Astrocyte of the cerebellum (primary cell): Measurements from ENCODE around the gene CUL2.
A peak's percentile ranks its signal among the peaks of the same experiment; 100 is the strongest.

Source experiments
- DNase-seq: peaks from one replicate; pipeline ENCODE4 v3.0.0-alpha.2; 2011; ENCODE audit warnings: low read depth
- H3K4me3 ChIP-seq: 2 replicates; pipeline ENCODE4 v1.5.1; 2011; ENCODE audit warnings: mild to moderate bottlenecking, low read depth, low read length, moderate library complexity
- in situ Hi-C: cut with HindIII; loops from 2 replicates; pipeline ENCODE4 v1.10.0; 2017; ENCODE audit warnings: low sequenced_read_pairs
- TF ChIP-seq, protein P1 (sequence below): IDR thresholded peaks from 2 replicates; pipeline ENCODE4 v1.5.1; 2012; ENCODE audit warnings: low read length, low read depth, moderate library complexity, mild to moderate bottlenecking; ENCODE audit errors: missing control alignments

The CUL2 gene

GRCh38 chr10:34969171-34969570, 121.0 kb downstream of the CUL2 start:
- H3K4me3 ChIP-seq = no peak overlapping the region
- DNase-seq = no peak
- in situ Hi-C loops = no loop called here
- TF ChIP-seq, protein P1, sequence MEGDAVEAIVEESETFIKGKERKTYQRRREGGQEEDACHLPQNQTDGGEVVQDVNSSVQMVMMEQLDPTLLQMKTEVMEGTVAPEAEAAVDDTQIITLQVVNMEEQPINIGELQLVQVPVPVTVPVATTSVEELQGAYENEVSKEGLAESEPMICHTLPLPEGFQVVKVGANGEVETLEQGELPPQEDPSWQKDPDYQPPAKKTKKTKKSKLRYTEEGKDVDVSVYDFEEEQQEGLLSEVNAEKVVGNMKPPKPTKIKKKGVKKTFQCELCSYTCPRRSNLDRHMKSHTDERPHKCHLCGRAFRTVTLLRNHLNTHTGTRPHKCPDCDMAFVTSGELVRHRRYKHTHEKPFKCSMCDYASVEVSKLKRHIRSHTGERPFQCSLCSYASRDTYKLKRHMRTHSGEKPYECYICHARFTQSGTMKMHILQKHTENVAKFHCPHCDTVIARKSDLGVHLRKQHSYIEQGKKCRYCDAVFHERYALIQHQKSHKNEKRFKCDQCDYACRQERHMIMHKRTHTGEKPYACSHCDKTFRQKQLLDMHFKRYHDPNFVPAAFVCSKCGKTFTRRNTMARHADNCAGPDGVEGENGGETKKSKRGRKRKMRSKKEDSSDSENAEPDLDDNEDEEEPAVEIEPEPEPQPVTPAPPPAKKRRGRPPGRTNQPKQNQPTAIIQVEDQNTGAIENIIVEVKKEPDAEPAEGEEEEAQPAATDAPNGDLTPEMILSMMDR = no peak

GRCh38 chr10:34967335-34967880, 122.7 kb downstream of the CUL2 start:
- in situ Hi-C loops = no loop called here
- TF ChIP-seq, protein P1 = no peak
- H3K4me3 ChIP-seq = peak overlapping the region; percentile 4
- DNase-seq = peak; percentile 98

- in situ Hi-C loops = no loop called here
- TF ChIP-seq, protein P1 = no peak
Observed at GRCh38 chr10:34966451-34966850, 123.7 kb downstream of the CUL2 start.

DNA sequence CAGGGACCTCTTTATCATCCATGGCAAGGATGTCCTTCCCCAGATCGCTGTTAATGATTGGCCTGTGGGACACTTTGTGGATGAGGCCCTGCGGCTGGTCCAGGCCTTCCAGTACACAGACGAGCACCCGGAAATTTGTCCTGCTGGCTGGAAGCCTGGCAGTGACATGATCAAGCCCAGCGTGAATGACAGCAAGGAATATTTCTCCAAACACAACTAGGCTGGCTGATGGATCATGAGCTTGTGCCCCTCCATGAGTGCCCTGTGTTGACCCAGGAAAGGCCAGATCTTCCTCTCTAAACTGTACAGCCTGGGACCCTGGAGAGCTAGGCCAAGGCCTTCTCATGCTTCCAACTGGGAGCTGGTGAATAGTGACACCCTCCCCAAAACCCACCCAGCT, 124.1 kb downstream of the CUL2 start:
- H3K4me3 ChIP-seq = no peak overlapping the region
- in situ Hi-C loops = no loop called here
- TF ChIP-seq, protein P1 = no peak
- no peak for DNase-seq

More at GRCh38 chr10:34966451-34966850, 123.7 kb downstream of the CUL2 start:
- peak; percentile 16 for DNase-seq
- H3K4me3 ChIP-seq = no peak overlapping the region

DNA sequence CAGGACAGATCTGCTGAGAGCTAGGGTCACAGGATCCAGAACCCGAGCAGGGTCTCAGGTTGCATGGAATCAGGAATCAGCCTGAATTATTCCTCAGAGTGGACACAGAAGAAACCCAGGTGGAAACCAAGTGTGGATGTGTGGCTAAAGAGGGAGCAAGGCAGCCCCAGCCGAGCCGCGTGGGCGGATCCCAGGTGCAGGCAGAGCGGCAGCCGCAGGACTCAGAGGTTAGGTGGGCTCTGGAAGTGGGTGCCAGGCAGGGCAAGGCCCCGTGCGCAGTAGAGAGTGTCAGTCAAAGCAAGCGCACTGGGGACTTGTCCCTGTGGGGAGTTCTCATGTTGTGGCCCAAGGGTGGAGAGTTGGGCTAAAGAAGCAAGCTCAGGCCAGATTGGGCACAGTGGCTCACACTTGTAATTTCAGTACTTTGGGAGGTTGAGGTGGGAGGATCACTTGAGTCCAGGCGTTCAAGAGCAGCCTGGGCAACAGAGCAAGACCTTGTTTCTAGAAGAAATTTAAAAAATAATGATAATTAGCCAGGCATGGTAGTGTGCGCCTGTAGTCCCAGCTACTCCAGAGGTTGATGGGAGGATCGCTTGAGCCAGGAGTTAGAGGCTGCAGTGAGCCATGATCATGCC, 125.9 kb downstream of the CUL2 start:
- no peak for DNase-seq
- H3K4me3 ChIP-seq = no peak overlapping the region
- TF ChIP-seq, protein P1 = no peak
- in situ Hi-C loops = no loop called here

- no peak for DNase-seq
- in situ Hi-C loops = no loop called here
- TF ChIP-seq, protein P1 = no peak
- no peak overlapping the region for H3K4me3 ChIP-seq
Observed at GRCh38 chr10:34962866-34963265, 127.3 kb downstream of the CUL2 start.
